PFSK-1 (cell line): ENCODE results near the gene SRPRB.

Experiments
- FOXP2 ChIP-seq: optimal IDR thresholded peaks from 2 replicates; pipeline ENCODE3; 2011; ENCODE audit warnings: borderline replicate concordance, control low read depth, inconsistent platforms; ENCODE audit not compliant: insufficient read depth; ENCODE audit errors: extremely low read length, extremely low read depth
- POLR2AphosphoS5 ChIP-seq: IDR thresholded peaks from 2 replicates; pipeline ENCODE4 v1.6.1; 2012; ENCODE audit warnings: low read depth, mild to moderate bottlenecking, control low read depth, low read length, moderate library complexity
- TAF1 ChIP-seq: IDR thresholded peaks from 2 replicates; pipeline ENCODE4 v1.6.1; 2012; ENCODE audit warnings: low read length, control low read depth, borderline replicate concordance; ENCODE audit not compliant: insufficient read depth

DNA sequence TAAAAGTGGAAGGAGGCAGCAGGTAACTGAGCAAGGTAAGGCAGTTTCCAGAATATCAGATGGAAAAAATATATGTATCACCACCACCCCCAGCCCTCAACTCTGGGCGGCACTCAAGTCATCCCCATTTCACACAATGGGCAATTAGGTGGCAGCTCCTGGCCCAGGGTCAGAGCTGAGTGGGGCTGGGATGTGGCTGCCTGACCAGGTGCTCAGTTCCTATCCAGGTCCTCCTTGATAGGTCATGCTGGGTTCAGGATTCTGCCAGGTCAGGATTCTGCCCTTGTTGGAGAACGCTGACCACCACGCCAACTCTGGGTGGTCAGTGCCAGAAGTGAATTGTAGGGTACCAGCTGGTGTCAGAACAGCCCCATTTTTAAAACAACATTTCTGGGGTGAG, 60.5 kb downstream of the SRPRB start:
- TF ChIP-seq TAF1 (no peak), POLR2AphosphoS5 (no peak), FOXP2 (no peak)
